Choroid plexus epithelial cell (primary cell): ENCODE data around the gene ZGPAT.
A peak's percentile ranks its signal among the peaks of the same experiment; 100 is the strongest.

ENCODE experiments used
- DNase-seq: peaks from one replicate; pipeline ENCODE4 v3.0.0-alpha.2; 2010; ENCODE audit warnings: low read depth
- H3K4me3 ChIP-seq: 2 replicates; pipeline ENCODE4 v1.5.1; 2011; ENCODE audit warnings: low read depth, mild to moderate bottlenecking, control low read depth, low read length, moderate library complexity
- TF ChIP-seq, protein P1 (sequence below): conservative IDR thresholded peaks from 2 replicates; pipeline ENCODE4 v1.5.1; 2011; ENCODE audit warnings: low read depth, mild to moderate bottlenecking, control low read depth, inconsistent platforms, low read length, moderate library complexity

Gene ZGPAT

DNA sequence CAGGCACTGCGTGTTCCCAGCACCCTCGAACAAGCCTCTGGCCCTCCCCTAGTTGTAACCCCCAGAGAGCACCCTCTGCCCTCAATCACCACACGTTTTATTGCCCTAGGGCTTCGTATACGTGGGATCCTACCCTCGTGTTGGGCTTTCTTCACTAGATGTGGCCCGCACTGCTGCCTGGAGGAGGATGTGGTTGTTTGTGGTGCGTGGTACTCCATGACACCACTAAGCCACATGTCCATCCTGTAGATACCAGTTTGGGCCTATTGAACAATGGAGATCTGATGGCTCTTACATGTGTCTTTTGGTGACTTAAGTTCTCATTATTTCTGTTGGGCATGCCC is 48.8 kb downstream of the ZGPAT start:
- no peak overlapping the region for H3K4me3 ChIP-seq
- TF ChIP-seq, protein P1, sequence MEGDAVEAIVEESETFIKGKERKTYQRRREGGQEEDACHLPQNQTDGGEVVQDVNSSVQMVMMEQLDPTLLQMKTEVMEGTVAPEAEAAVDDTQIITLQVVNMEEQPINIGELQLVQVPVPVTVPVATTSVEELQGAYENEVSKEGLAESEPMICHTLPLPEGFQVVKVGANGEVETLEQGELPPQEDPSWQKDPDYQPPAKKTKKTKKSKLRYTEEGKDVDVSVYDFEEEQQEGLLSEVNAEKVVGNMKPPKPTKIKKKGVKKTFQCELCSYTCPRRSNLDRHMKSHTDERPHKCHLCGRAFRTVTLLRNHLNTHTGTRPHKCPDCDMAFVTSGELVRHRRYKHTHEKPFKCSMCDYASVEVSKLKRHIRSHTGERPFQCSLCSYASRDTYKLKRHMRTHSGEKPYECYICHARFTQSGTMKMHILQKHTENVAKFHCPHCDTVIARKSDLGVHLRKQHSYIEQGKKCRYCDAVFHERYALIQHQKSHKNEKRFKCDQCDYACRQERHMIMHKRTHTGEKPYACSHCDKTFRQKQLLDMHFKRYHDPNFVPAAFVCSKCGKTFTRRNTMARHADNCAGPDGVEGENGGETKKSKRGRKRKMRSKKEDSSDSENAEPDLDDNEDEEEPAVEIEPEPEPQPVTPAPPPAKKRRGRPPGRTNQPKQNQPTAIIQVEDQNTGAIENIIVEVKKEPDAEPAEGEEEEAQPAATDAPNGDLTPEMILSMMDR = no peak
- DNase-seq = no peak

DNA sequence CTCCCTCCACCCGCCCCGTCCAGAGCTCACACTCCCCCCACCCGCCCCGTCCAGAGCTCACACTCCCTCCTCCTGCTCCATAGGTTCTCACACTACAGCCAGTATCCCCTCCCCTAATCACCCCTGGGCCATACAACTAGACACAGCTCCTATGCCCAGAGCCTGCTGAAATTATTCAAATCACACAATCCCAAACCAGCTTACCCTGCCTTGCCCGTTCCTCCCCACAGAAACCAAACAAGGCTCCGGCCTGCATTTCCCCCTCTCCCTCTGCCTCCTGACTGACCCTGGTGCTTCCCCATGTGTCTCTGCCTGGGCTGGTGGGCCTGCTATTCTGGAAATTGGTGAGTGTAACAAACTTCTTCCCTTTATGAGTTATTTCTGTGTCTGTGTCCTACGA is 50.3 kb downstream of the ZGPAT start:
- H3K4me3 ChIP-seq = no peak overlapping the region
- no peak for DNase-seq
- TF ChIP-seq, protein P1 = no peak

- no peak overlapping the region for H3K4me3 ChIP-seq
- no peak for DNase-seq
- TF ChIP-seq, protein P1 = no peak
Observed at GRCh38 chr20:63759377-63759901, 51.6 kb downstream of the ZGPAT start.

DNA sequence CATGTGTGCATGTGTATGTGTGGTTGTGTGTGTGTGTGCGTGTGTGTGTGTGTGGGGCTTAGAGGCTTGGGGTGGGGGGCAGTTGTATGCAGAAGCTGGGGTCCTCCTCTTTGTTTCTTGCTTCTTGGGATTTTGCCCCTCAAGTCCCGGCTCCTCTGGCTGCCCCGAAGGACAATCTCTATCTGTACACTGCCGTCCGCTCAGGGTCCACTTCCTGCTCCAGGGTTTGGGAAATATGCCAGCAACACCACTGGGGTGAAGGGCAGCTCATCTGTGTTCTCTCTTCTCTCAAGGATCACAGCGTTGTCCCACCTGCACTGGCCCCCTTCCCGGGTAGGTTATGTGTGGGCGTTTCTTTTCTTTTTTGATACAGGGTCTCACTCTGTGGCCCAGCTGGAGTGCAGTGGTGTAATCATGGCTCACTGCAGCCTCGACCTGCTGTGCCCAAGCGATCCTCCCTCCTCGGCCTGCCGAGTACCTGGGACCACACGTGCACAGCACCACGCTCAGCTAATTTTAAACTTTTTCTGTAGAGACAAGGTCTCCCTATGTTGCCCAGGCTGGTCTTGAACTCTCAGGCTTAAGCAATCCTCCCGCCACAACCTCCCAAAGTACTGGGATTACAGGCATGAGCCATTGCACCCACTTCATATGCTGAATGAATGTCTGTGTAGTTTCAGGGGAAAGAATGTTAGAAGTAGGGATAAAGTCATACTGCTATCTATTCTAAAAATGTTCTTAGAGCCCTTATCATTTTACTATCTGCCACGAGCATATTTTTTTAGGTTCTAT is 57.4 kb downstream of the ZGPAT start:
- TF ChIP-seq, protein P1 = no peak
- H3K4me3 ChIP-seq = no peak overlapping the region
- peak; percentile 45 for DNase-seq

DNA sequence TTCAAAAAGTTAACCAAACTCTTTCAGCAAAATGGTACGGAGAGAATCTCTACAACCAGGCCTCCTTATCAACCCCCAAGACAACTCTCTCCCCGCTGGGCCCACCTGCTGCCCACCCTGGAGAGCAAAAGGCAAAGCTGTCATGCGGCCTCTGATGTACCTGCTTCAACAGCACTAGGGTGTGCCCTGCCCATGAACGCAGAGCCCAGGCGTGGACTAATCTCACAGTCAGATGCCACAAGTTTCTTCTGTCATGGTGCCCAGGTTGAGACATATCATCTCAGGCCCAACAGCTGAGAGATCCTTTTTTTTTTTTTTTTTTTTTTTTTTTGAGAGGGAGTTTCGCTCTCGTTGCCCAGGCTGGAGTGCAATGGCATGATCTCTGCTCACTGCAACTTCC is 58.1 kb downstream of the ZGPAT start:
- no peak for DNase-seq
- no peak overlapping the region for H3K4me3 ChIP-seq
- TF ChIP-seq, protein P1 = no peak

DNA sequence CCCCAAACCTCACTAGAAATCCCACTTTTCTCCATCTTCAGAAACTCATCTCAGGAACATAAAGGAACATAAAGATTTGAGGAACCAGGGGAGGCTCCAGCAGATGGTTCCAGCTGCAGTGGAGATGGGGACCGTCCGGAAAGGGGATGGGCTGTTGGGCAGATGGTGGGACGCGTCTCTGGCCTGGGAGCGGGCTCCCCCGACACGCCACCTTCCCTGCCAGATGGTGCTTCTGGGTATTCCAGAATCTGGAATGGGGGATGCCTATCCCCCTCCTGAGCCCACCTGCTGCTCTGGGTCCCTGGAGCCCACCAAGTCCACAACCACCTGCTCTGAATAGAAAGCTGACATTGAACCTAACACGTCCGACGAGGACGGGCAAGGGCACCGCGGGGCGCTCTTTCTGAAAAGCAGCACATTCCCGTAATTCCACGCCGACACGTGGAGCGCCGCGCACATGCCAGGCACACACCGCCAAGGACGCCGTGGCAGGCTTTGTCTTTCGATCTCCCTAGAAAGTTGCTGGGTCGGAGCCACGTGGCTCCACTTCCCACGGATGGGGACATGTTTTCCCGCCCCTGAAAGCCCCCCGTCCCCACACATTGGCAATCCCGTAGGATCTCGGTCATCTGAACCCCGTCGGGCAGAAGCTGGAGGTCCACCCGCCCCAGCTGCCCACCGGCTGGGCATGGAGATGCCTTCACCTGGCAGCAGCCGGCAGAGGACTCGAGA is 59.0 kb downstream of the ZGPAT start:
- TF ChIP-seq, protein P1 = no peak
- DNase-seq = no peak
- H3K4me3 ChIP-seq = no peak overlapping the region

- H3K4me3 ChIP-seq = no peak overlapping the region
- TF ChIP-seq, protein P1 = no peak
- DNase-seq = no peak
Observed at GRCh38 chr20:63767456-63767855, 59.6 kb downstream of the ZGPAT start.
